RWPE2 (cell line): ENCODE measurements around the gene EPS15.

Source experiments
- ATAC-seq: fragments of 200-7000 bp; cut with Tn5 transposase; 3 replicates; pipeline ENCODE4 v1.9.1; 2021; ENCODE audit warnings: low read depth
- DNase-seq: peaks from one replicate; pipeline ENCODE4 v3.0.0-alpha.2; 2020; ENCODE audit warnings: low spot score
- H3K27ac ChIP-seq: fragments of 450-650 bp; 2 replicates; pipeline ENCODE4 v1.5.1; 2017; ENCODE audit warnings: mild to moderate bottlenecking; ENCODE audit not compliant: poor library complexity, severe bottlenecking
- H3K27me3 ChIP-seq: fragments of 250-450 bp; sonication (Bioruptor Pico); 2 replicates; pipeline ENCODE4 v1.5.1; 2021; ENCODE audit warnings: mild to moderate bottlenecking, moderate library complexity; ENCODE audit not compliant: insufficient read depth, poor library complexity, severe bottlenecking
- H3K36me3 ChIP-seq: fragments of 250-450 bp; sonication (Bioruptor Pico); 2 replicates; pipeline ENCODE4 v1.5.1; 2020; ENCODE audit warnings: low read depth, mild to moderate bottlenecking, moderate library complexity
- H3K4me1 ChIP-seq: fragments of 250-450 bp; sonication (Bioruptor Pico); 2 replicates; pipeline ENCODE4 v1.5.1; 2021; ENCODE audit warnings: mild to moderate bottlenecking, moderate library complexity; ENCODE audit not compliant: insufficient read depth, poor library complexity, severe bottlenecking
- H3K4me3 ChIP-seq: fragments of 250-450 bp; sonication (Bioruptor Pico); 2 replicates; pipeline ENCODE4 v1.5.1; 2021; ENCODE audit warnings: mild to moderate bottlenecking, moderate library complexity; ENCODE audit not compliant: severe bottlenecking
- H3K9me3 ChIP-seq: fragments of 250-450 bp; sonication (Bioruptor Pico); 2 replicates; pipeline ENCODE4 v1.5.1; 2021; ENCODE audit warnings: mild to moderate bottlenecking, moderate library complexity; ENCODE audit not compliant: severe bottlenecking
- TF ChIP-seq, protein P1 (sequence below): fragments of 450-650 bp; IDR thresholded peaks from one replicate; pipeline ENCODE4 v1.5.1; 2017; ENCODE audit warnings: mild to moderate bottlenecking, moderate library complexity; ENCODE audit not compliant: poor library complexity, severe bottlenecking

The EPS15 gene

DNA sequence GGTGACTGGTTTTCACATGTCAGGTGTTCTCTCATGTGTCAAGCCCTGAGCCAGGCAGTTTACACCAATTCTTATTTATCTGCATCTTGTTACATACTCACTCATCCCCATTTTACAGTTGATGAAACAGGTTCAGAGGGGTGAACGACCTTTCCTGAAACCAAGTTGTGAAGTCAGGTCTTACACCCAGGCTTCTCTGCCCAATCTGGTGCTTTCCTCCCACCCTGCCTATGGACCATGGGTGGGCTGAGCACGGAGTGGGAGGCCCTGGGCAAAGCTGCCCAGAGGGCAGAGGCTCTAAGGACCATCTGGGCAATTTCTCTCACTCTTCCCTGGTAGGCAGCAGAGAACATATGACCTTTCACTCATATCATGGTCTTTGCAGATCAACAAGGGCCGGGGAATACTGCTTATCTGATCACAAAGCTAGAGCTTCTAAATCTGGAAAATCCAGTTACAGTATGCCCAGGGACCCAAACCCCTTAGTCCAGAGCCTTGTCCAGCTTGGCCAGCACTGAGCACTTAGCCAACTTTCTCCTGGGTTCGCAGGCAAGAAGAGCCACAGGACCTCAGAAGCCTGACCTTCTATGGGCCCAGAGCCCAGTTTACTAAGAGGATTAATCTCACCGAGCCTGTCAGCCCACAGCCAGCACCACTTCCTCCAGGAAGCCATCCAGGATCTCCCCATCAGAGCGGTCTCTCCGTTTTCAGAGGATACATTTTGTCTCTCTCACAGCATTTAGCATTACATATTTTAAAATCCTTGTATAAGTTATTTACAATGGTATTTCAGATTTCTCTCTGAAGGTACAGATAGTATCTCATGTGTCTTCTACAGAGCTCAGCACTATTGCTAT lies 172.8 kb downstream of the EPS15 start:
- DNase-seq (no peak), ATAC-seq (no peak)
- no peaks in the 10 kb centered on the region for H3K36me3 ChIP-seq
- peaks cover 12% of the 10 kb centered on the region for H3K27me3 ChIP-seq
- H3K4me1 ChIP-seq: no peaks in the 10 kb centered on the region
- H3K27ac ChIP-seq: no peak overlapping the region
- TF ChIP-seq, protein P1, sequence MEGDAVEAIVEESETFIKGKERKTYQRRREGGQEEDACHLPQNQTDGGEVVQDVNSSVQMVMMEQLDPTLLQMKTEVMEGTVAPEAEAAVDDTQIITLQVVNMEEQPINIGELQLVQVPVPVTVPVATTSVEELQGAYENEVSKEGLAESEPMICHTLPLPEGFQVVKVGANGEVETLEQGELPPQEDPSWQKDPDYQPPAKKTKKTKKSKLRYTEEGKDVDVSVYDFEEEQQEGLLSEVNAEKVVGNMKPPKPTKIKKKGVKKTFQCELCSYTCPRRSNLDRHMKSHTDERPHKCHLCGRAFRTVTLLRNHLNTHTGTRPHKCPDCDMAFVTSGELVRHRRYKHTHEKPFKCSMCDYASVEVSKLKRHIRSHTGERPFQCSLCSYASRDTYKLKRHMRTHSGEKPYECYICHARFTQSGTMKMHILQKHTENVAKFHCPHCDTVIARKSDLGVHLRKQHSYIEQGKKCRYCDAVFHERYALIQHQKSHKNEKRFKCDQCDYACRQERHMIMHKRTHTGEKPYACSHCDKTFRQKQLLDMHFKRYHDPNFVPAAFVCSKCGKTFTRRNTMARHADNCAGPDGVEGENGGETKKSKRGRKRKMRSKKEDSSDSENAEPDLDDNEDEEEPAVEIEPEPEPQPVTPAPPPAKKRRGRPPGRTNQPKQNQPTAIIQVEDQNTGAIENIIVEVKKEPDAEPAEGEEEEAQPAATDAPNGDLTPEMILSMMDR: no peak
- H3K9me3 ChIP-seq: no peaks in the 10 kb centered on the region
- H3K4me3 ChIP-seq: no peak overlapping the region

DNA sequence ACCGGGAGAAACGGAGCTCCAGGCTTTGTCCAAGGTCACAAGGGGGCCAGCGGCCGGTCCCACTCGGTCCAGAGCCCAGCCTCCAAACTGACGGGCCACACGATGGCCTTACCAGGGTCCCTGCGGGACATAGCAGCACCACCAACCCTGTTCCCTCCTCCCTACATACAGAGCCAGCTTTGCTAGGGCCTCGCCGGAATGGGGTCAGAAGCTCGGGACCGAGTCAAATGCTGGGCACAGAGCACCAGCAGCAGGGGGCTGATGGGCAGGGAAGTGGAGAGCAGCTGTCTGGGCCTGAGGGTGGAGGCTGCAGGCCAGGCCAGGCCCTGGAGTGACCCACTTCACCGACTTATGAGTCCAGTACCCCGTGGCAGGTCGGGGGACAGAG lies 173.8 kb downstream of the EPS15 start:
- H3K9me3 ChIP-seq: no peaks in the 10 kb centered on the region
- DNase-seq (no peak), ATAC-seq (no peak)
- no peak overlapping the region for H3K4me3 ChIP-seq
- TF ChIP-seq, protein P1: no peak
- no peak overlapping the region for H3K27ac ChIP-seq
- peaks cover 12% of the 10 kb centered on the region for H3K27me3 ChIP-seq
- no peaks in the 10 kb centered on the region for H3K36me3 ChIP-seq
- no peaks in the 10 kb centered on the region for H3K4me1 ChIP-seq

DNA sequence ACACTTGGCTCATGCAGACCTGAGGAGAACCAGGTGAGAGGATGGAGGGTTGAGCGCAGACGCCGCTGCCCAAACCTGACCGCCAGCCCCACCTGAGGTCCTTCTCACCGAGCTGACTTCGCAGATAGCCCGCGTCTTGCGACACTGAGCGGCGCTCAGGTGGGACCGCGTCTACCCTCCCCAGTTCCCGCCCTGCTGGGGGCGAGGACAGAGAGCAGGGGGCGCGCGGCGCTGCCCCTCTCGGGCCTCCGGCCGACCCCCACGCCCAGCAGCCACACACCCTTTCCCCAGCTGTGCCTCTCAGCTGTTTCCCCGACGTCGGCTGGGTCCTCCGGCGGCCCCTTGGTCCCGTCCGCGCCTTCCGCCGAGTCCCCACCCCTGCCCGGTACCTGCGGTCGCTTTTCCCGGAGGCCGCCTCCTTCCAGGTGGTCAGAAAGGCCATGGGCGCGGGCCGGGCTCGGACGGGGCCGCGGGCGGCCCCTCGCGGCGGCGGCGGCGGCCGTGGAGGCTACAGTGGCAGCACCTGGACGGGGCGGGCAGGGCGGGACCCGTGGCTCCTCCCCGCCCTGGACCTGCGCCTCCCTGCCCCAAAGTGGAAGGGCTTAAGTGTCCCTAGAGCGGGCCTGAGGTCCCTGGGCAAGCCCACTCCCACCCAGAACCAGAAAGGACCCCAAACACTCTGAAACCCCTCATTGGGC lies 174.3 kb downstream of the EPS15 start:
- Histone ChIP-seq H3K9me3 (no peaks in the 10 kb centered on the region), H3K27ac (no peak overlapping the region), H3K27me3 (peaks cover 12% of the 10 kb centered on the region), H3K4me3 (peak overlapping the region; percentile 24), H3K4me1 (no peaks in the 10 kb centered on the region), H3K36me3 (no peaks in the 10 kb centered on the region)
- no peak for DNase-seq
- TF ChIP-seq, protein P1: peak; percentile 35
- ATAC-seq: peak; percentile 69

DNA sequence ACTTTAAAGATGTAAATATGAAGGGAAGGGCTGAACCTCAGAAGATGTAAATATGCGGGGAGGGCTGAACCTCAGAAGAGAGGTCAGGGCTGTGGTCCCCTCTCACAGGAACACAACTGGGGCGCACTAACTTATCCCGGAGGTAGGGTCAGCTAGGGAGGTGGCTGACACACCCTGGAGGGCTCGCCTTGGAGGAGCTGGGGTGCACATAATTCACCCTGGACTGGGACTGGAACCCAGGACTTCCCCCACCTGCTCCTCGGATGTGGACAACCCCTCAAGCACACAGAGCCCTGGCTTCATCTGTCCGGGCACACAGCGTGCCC lies 174.8 kb downstream of the EPS15 start:
- TF ChIP-seq, protein P1: no peak
- H3K36me3 ChIP-seq: no peaks in the 10 kb centered on the region
- H3K27me3 ChIP-seq: peaks cover 12% of the 10 kb centered on the region
- no peak overlapping the region for H3K4me3 ChIP-seq
- H3K9me3 ChIP-seq: no peaks in the 10 kb centered on the region
- no peak for ATAC-seq
- no peaks in the 10 kb centered on the region for H3K4me1 ChIP-seq
- no peak overlapping the region for H3K27ac ChIP-seq
- DNase-seq: no peak

DNA sequence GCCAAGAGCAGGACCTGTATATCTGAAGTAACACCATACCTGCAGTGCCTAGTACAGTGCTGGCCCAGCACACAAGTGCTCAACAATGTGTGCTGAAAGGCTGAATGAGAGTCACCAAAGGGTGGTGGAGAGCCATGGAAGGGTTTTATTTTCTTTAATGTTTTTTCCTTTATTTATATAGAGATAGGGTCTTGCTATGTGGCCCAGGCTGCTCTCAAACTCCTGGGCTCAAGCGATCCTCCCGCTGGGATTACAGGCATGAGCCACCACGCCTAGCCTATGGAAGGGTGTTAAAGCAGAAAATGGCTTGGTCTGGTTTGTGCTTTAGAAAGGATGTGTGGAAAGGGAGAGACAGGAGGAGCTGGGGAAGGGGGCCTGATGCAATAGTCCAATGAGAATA lies 175.4 kb downstream of the EPS15 start:
- no peak for DNase-seq

More for the DNA sequence above, 175.4 kb downstream of the EPS15 start:
- peaks cover 12% of the 10 kb centered on the region for H3K27me3 ChIP-seq
- H3K36me3 ChIP-seq: no peaks in the 10 kb centered on the region
- ATAC-seq: no peak
- TF ChIP-seq, protein P1: no peak
- H3K4me1 ChIP-seq: no peaks in the 10 kb centered on the region
- no peak overlapping the region for H3K4me3 ChIP-seq
- no peak overlapping the region for H3K27ac ChIP-seq
- H3K9me3 ChIP-seq: no peaks in the 10 kb centered on the region
